Kidney epithelial cell (primary cell): ENCODE measurements around the gene IQGAP1. TPM values are rescaled to one million over a fixed set of nuclear protein-coding genes. Genes with fewer than 3 reads are reported as not detected.
"Not testable (repeated sequence)": the region's sequence is repeated elsewhere in the genome, so short reads cannot be mapped to it uniquely, and the experiment has no call there.

Experiments used
- DNase-seq: peaks from one replicate; pipeline ENCODE4 v3.0.0-alpha.2; 2010; ENCODE audit warnings: low read depth
- H3K27me3 ChIP-seq: 2 replicates; pipeline ENCODE4 v1.6.0; 2011; ENCODE audit warnings: low read length; ENCODE audit not compliant: control insufficient read depth, insufficient read depth
- H3K36me3 ChIP-seq: 2 replicates; pipeline ENCODE4 v1.5.1; 2011; ENCODE audit warnings: low read length; ENCODE audit not compliant: control insufficient read depth, insufficient read depth
- H3K4me3 ChIP-seq: 2 replicates; pipeline ENCODE4 v1.5.1; 2011; ENCODE audit warnings: low read depth, mild to moderate bottlenecking, control low read depth, low read length
- total RNA-seq: library from RNA; depleted of rRNA; stranded (reverse); fragments of >200 nt; gene quantifications from 2 replicates; pipeline ENCODE4 v1.2.3, GENCODE V29; 2015
- TF ChIP-seq, protein P1 (sequence below): IDR thresholded peaks from 2 replicates; pipeline ENCODE4 v1.5.1; 2011; ENCODE audit warnings: mild to moderate bottlenecking, moderate library complexity, low read length, control low read depth, inconsistent platforms; ENCODE audit not compliant: insufficient read depth, poor library complexity, severe bottlenecking

IQGAP1 gene
- total RNA-seq, 1 donor from 2014 or later: 197 TPM

DNA sequence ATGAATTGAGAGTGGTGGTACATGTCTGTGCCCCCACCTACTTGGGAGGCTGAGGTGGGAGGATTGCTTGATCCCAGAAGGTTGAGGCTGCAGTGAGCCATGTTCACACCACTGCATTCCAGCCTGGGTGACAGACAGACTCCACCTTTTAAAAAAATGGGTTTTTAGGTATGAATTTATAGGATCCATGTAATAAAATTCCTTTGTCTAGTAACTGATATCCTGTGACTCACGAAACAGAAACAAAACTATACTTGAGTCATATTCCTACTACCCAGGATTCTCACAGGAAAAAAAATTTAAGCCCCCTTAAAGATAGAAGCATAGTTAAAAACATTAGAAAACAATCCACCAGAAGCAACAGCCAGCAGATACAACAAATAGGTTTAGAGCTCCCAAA lies 131.6 kb downstream of the IQGAP1 start:
- Histone ChIP-seq H3K4me3 (no peak overlapping the region), H3K27me3 (no peaks in the 10 kb centered on the region), H3K36me3 (no peaks in the 10 kb centered on the region)
- DNase-seq: no peak
- TF ChIP-seq, protein P1, sequence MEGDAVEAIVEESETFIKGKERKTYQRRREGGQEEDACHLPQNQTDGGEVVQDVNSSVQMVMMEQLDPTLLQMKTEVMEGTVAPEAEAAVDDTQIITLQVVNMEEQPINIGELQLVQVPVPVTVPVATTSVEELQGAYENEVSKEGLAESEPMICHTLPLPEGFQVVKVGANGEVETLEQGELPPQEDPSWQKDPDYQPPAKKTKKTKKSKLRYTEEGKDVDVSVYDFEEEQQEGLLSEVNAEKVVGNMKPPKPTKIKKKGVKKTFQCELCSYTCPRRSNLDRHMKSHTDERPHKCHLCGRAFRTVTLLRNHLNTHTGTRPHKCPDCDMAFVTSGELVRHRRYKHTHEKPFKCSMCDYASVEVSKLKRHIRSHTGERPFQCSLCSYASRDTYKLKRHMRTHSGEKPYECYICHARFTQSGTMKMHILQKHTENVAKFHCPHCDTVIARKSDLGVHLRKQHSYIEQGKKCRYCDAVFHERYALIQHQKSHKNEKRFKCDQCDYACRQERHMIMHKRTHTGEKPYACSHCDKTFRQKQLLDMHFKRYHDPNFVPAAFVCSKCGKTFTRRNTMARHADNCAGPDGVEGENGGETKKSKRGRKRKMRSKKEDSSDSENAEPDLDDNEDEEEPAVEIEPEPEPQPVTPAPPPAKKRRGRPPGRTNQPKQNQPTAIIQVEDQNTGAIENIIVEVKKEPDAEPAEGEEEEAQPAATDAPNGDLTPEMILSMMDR: no peak

DNA sequence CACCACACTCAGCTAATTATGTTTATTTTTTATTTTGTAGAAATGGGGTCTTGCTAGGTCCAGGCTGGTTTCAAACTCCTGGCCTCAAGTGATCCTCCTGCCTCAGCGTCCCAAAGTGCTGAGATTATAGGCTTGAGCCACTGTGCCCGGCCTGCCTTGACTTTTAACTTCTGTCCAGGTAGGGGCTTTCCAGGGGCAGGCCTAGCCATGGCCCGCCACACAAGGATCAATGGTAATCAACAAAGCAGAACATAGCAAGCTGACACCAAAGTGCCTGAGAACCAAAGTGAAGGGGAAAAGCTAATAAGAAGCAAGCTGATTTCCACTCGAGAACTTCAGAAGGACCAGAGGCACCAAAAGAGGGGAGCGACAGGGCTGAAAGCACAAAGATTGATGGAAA lies 132.3 kb downstream of the IQGAP1 start:
- TF ChIP-seq, protein P1: no peak
- Histone ChIP-seq H3K36me3 (no peaks in the 10 kb centered on the region), H3K27me3 (no peaks in the 10 kb centered on the region), H3K4me3 (no peak overlapping the region)
- no peak for DNase-seq

DNA sequence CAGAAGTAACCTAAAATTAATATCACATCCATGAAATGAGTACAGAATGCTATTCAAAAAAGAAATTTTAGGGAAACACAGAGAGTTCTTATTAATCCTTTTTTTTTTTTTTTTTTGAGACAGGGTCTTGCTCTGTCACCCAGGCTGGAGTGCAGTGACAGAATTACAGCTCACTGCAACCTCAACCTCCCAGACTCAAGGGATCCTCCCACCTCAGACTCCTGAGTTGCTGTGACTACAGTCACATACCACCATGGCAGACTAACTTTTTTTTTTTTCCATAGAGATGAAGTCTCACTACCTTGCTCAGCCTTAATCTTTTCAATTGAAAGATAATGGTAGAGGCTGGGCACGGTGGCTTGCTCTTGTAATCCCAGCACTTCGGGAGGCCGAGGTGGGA lies 135.3 kb downstream of the IQGAP1 start:
- DNase-seq: no peak
- TF ChIP-seq, protein P1: no peak
- Histone ChIP-seq H3K36me3 (no peaks in the 10 kb centered on the region), H3K4me3 (no peak overlapping the region), H3K27me3 (no peaks in the 10 kb centered on the region)

DNA sequence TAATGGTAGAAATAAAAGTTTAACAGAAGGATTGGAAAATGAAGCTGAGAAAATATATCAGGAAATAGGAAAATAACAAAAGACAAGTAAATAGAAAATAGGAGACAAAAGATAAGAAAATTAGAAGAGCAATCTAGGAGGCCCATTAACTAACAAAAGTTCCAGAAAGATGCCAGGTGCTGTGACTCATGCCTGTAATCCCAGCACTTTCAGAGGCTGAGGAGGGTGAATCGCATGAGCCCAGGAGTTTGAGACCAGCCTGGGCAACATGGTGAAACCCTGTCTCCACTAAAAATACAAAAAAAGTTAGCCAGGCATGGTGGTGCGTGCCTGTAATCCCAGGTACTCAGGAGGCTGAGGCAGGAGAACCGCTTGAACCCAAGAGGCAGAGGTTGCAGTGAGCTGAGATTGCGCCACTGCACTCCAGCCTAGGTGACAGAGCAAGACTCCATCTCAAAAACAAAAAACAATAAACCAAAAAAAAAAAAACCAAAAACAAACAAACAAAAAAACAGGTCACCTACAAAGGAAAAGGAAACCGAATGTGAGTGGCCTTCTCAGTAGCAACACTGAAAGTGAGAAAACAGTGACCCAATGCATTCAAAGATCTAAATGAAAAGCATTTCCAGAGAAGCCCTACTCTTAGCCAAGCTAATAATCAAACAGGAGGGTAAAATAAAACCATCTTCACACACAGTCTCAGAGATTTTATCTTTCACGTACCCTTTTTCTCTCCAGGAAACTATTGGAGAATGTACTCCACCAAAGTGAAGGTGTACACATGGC lies 136.2 kb downstream of the IQGAP1 start:
- not testable (repeated sequence) for H3K36me3 ChIP-seq, H3K27me3 ChIP-seq, H3K4me3 ChIP-seq, DNase-seq

DNA sequence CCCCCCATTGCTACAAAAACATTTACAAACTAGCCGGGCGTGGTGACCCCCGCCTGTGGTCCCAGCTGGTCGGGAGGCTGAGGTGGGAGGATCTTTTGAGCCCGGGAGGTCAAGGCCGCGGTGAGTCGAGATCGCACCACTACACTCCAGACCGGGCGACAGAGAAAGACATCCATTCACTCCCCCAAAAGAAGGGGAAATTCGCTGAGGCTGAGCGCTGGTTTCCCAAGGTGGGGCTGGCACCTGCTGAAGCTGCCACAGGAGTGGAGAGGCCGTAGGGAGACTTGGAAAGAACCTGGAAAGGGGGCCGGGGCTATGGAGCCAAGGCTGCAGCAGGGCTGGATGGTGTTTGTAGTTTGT lies 140.9 kb downstream of the IQGAP1 start:
- TF ChIP-seq, protein P1: no peak
- Histone ChIP-seq H3K36me3 (no peaks in the 10 kb centered on the region), H3K4me3 (peak overlapping the region; percentile 71), H3K27me3 (no peaks in the 10 kb centered on the region)
- DNase-seq: no peak

DNA sequence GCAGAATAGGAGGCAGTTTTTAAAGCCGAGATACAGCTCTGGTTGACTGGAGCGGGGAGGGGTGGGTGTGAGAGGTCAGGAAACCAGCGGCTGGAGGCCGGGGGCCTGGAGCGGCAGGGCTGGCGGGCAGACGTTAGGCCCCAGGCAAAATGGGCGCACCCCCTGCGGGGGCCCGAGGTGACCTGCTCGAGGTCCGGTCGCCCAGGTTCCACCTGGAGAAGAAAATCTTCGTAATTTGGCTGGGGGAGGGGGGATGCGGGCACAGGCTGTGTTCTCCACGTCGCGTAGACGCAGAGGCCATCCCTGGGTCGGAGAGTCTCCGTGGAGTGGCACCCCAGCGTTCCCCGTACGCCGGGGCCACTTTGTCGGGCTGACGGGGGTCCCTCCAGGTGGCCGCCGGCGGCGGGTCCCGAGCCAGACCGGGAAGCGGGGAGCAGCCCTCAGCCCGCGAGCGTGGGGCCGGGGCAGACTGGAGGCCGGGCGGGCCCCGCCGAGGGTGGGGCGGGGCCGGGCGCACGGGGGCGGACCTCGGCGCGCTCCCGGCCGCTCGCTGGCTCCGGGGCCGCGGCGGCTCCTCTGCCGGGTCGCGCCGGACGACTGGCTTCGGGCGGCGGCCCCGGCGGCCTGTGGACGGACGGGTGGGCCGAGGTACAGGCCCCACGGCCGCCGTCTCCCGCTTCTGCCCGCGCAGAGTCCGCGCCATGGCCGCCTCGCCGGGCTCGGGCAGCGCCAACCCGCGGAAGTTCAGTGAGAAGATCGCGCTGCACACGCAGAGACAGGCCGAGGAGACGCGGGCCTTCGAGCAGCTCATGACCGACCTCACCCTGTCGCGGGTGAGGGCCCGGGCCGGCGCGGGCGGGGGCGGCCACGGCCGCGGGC lies 141.6 kb downstream of the IQGAP1 start, which contains the start of gene CRTC3:
Gene CRTC3, plus strand, starts transcription at position 553 of the 879 bp plus-strand sequence. Its CDS starts 149 bp downstream, at position 702.
- Histone ChIP-seq H3K27me3 (no peaks in the 10 kb centered on the region), H3K4me3 (peak within 1 kb of the TSS; percentile 71), H3K36me3 (no peaks in the 10 kb centered on the region)
- no peak for DNase-seq
- TF ChIP-seq, protein P1: no peak
